K562 (cell line): ENCODE results near the gene TTLL11. TPM values are rescaled to one million over a fixed set of nuclear protein-coding genes. Genes with fewer than 3 reads are reported as not detected.

Source experiments
- BHLHE40 ChIP-seq: IDR thresholded peaks from 2 replicates; pipeline ENCODE4 v1.6.1; 2011; ENCODE audit warnings: low read length, improper control_type of control experiment
- CHD1 ChIP-seq: fragments of 200-600 bp; sonication (generic); IDR thresholded peaks from one replicate; pipeline ENCODE4 v1.6.1; 2012; ENCODE audit warnings: mild to moderate bottlenecking, moderate library complexity, low read length, inconsistent platforms
- ERF ChIP-seq: fragments of 450-650 bp; formaldehyde crosslinking; IDR thresholded peaks from 2 replicates; pipeline ENCODE4 v1.4.0; 2020; ENCODE audit warnings: mild to moderate bottlenecking, mixed read lengths
- ESRRB ChIP-seq: fragments of 250-450 bp; sonication (Bioruptor Pico); IDR thresholded peaks from 2 replicates; pipeline ENCODE4 v1.5.0; 2020; ENCODE audit warnings: mild to moderate bottlenecking, moderate library complexity, borderline replicate concordance
- FOXJ2 ChIP-seq: fragments of 200-800 bp; sonication (Bioruptor generic); IDR thresholded peaks from 2 replicates; pipeline ENCODE4 v1.6.1; 2016; ENCODE audit warnings: missing genetic modification characterization, missing compliant biosample characterization
- GABPB1 ChIP-seq: sonication (generic); formaldehyde crosslinking; IDR thresholded peaks from 2 replicates; pipeline ENCODE4 v1.8.0; 2022; ENCODE audit warnings: mild to moderate bottlenecking, missing genetic modification reagents
- JUND ChIP-seq, 2 experiments: IDR thresholded peaks; 2 replicates in 1 of 2; 3 replicates in 1 of 2; pipeline ENCODE4 v1.6.1; 2011; ENCODE audit warnings: borderline replicate concordance in 2 of 2, low read depth in 2 of 2, low read length in 2 of 2, improper control_type of control experiment in 1 of 2, missing biosample characterization in 1 of 2, missing genetic modification characterization in 1 of 2, missing genetic modification reagents in 1 of 2
- LARP7 ChIP-seq: fragments of 450-650 bp; IDR thresholded peaks from 2 replicates; pipeline ENCODE4 v1.6.1; 2016
- NCOA1 ChIP-seq: fragments of 450-650 bp; IDR thresholded peaks from 2 replicates; pipeline ENCODE4 v1.6.1; 2016; ENCODE audit warnings: low read depth
- RBM39 ChIP-seq: fragments of 200-400 bp; formaldehyde crosslinking; optimal IDR thresholded peaks from 2 replicates; pipeline ENCODE3; 2018; ENCODE audit warnings: low read depth, low read length
- RFX5 ChIP-seq: IDR thresholded peaks from 2 replicates; pipeline ENCODE4 v1.6.1; 2011; ENCODE audit warnings: low read depth, mild to moderate bottlenecking, improper control_type of control experiment, low read length
- polyA plus RNA-seq, 8 experiments: library from polyadenylated mRNA; depleted of rRNA in 4 of 8; stranded (reverse) in 5 of 8; unstranded in 3 of 8; fragments of >200 nt; fragmentation: Nextera tagmentation in 2 of 8; fragmentation: Illumina TruSeq in 1 of 8; extraction: Ambion mirVana in 2 of 8; extraction: Trizol in 1 of 8; gene quantifications; 2 replicates each; pipeline versions ENCODE4 v1.2.1 to v1.2.3, GENCODE V29; 2011 to 2014; ENCODE audit warnings: inconsistent platforms in 1 of 8, missing spikeins in 1 of 8
- total RNA-seq, 7 experiments: library from RNA; depleted of rRNA in 6 of 7; stranded (reverse); fragments of >200 nt in 6 of 7; fragmentation: Illumina TruSeq in 2 of 7; extraction: Trizol in 2 of 7; gene quantifications; 2 replicates each; pipeline versions ENCODE4 v1.2.1 to v1.2.3, GENCODE V29; 2011 to 2021; ENCODE audit warnings: low replicate concordance in 1 of 7
- TF ChIP-seq, protein P1 (sequence below): fragments of 200-800 bp; sonication (Bioruptor generic); IDR thresholded peaks from 2 replicates; pipeline ENCODE4 v1.6.1; 2017; ENCODE audit warnings: missing genetic modification characterization, missing compliant biosample characterization
- TF ChIP-seq, protein P2 (sequence below): sonication (generic); formaldehyde crosslinking; IDR thresholded peaks from 2 replicates; pipeline ENCODE4 v1.4.0; 2020; ENCODE audit warnings: mild to moderate bottlenecking, missing genetic modification reagents
- TF ChIP-seq, protein P3 (sequence below): sonication (generic); formaldehyde crosslinking; IDR thresholded peaks from 2 replicates; pipeline ENCODE4 v1.8.0; 2023; ENCODE audit warnings: mild to moderate bottlenecking, missing genetic modification reagents
- TF ChIP-seq, protein P4 (sequence below): IDR thresholded peaks from 2 replicates; pipeline ENCODE4 v1.6.1; 2012; ENCODE audit warnings: low read depth, low read length, improper control_type of control experiment, borderline replicate concordance
- TF ChIP-seq, protein P5 (sequence below): fragments of 150-350 bp; IDR thresholded peaks from 2 replicates; pipeline ENCODE4 v1.6.1; 2014; ENCODE audit warnings: low read depth, mild to moderate bottlenecking, low read length, borderline replicate concordance

Gene TTLL11
- total and polyA plus RNA-seq, 9 of the 15 experiments (the other 6 are each of a cell fraction or from before 2014, with no cell fraction given): 0.83 to 4.4 (median 2.7) TPM

DNA sequence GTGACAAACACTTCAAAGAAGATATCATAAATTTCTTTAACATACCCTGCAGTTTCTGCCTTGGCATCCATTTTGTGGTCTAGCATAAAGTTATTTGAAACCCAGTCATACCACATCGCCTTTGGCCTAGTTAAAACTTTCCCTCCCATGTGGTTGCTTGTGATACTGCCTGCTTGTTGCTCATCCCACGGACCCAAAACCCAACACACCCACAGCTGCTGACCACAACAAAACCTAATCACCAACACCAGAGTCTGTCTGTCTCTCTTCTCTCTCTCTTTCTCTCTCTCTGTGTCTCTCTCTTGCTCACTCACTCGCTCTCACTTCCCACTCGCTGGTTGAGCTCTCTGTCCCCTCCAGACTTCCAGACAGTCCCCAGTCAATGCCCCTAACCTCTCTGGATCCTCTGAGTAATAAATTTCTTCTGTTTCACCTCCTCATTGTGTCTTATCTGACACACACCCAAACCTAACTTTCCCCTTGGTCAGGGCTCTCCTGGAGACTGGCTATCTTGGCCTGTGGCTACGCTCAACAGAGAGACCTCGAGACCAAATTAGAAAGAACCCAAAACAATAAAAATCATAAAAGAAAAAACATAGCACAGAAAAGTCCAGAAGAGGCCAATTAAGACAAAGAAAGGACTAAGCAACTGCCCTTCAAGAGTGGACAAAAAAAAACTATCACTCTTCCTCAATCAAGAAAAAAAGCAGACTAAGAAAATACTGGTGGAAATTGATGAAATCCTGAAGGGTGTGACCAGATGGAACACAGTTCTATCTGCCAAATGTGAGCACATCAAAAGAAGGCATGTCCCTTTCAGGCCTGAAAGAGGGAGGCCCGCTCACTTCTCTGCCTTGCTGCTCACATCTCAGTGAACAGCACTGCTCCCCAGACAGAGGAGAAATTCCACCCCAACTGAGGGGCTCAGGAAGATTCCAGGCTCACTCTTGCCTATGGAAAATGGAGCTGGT, 41.5 kb downstream of the TTLL11 start (continued):
- TF ChIP-seq, protein P1, sequence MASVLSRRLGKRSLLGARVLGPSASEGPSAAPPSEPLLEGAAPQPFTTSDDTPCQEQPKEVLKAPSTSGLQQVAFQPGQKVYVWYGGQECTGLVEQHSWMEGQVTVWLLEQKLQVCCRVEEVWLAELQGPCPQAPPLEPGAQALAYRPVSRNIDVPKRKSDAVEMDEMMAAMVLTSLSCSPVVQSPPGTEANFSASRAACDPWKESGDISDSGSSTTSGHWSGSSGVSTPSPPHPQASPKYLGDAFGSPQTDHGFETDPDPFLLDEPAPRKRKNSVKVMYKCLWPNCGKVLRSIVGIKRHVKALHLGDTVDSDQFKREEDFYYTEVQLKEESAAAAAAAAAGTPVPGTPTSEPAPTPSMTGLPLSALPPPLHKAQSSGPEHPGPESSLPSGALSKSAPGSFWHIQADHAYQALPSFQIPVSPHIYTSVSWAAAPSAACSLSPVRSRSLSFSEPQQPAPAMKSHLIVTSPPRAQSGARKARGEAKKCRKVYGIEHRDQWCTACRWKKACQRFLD (CRISPR knock-in tag): no peak
- TF ChIP-seq ESRRB (CRISPR knock-in tag): no peak
- TF ChIP-seq, protein P2, sequence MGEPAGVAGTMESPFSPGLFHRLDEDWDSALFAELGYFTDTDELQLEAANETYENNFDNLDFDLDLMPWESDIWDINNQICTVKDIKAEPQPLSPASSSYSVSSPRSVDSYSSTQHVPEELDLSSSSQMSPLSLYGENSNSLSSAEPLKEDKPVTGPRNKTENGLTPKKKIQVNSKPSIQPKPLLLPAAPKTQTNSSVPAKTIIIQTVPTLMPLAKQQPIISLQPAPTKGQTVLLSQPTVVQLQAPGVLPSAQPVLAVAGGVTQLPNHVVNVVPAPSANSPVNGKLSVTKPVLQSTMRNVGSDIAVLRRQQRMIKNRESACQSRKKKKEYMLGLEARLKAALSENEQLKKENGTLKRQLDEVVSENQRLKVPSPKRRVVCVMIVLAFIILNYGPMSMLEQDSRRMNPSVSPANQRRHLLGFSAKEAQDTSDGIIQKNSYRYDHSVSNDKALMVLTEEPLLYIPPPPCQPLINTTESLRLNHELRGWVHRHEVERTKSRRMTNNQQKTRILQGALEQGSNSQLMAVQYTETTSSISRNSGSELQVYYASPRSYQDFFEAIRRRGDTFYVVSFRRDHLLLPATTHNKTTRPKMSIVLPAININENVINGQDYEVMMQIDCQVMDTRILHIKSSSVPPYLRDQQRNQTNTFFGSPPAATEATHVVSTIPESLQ: no peak
- no peak for TF ChIP-seq RBM39
- TF ChIP-seq, protein P3, sequence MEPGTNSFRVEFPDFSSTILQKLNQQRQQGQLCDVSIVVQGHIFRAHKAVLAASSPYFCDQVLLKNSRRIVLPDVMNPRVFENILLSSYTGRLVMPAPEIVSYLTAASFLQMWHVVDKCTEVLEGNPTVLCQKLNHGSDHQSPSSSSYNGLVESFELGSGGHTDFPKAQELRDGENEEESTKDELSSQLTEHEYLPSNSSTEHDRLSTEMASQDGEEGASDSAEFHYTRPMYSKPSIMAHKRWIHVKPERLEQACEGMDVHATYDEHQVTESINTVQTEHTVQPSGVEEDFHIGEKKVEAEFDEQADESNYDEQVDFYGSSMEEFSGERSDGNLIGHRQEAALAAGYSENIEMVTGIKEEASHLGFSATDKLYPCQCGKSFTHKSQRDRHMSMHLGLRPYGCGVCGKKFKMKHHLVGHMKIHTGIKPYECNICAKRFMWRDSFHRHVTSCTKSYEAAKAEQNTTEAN (CRISPR knock-in tag): no peak
- TF ChIP-seq, protein P4, sequence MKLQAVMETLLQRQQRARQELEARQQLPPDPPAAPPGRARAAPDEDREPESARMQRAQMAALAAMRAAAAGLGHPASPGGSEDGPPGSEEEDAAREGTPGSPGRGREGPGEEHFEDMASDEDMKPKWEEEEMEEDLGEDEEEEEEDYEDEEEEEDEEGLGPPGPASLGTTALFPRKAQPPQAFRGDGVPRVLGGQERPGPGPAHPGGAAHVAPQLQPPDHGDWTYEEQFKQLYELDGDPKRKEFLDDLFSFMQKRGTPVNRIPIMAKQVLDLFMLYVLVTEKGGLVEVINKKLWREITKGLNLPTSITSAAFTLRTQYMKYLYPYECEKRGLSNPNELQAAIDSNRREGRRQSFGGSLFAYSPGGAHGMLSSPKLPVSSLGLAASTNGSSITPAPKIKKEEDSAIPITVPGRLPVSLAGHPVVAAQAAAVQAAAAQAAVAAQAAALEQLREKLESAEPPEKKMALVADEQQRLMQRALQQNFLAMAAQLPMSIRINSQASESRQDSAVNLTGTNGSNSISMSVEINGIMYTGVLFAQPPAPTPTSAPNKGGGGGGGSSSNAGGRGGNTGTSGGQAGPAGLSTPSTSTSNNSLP: no peak
- TF ChIP-seq, protein P5, sequence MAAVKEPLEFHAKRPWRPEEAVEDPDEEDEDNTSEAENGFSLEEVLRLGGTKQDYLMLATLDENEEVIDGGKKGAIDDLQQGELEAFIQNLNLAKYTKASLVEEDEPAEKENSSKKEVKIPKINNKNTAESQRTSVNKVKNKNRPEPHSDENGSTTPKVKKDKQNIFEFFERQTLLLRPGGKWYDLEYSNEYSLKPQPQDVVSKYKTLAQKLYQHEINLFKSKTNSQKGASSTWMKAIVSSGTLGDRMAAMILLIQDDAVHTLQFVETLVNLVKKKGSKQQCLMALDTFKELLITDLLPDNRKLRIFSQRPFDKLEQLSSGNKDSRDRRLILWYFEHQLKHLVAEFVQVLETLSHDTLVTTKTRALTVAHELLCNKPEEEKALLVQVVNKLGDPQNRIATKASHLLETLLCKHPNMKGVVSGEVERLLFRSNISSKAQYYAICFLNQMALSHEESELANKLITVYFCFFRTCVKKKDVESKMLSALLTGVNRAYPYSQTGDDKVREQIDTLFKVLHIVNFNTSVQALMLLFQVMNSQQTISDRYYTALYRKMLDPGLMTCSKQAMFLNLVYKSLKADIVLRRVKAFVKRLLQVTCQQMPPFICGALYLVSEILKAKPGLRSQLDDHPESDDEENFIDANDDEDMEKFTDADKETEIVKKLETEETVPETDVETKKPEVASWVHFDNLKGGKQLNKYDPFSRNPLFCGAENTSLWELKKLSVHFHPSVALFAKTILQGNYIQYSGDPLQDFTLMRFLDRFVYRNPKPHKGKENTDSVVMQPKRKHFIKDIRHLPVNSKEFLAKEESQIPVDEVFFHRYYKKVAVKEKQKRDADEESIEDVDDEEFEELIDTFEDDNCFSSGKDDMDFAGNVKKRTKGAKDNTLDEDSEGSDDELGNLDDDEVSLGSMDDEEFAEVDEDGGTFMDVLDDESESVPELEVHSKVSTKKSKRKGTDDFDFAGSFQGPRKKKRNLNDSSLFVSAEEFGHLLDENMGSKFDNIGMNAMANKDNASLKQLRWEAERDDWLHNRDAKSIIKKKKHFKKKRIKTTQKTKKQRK: no peak
- no peak for TF ChIP-seq RFX5
- TF ChIP-seq BHLHE40: no peak
- peak; percentile 9; the same call in 1 of the 2 replicates for TF ChIP-seq JUND (IDR thresholded peaks at IDR 0.05; ENCODE audit: borderline replicate concordance, low read depth, low read length)
- no peak; the same call in 2 of the 3 replicates for TF ChIP-seq JUND (tag; IDR thresholded peaks at IDR 0.05; ENCODE audit: borderline replicate concordance, low read depth, low read length)
- TF ChIP-seq GABPB1 (CRISPR knock-in tag): no peak
- TF ChIP-seq CHD1: no peak
- peak; percentile 44; the same call in 1 of the 2 replicates for TF ChIP-seq NCOA1
- TF ChIP-seq FOXJ2 (tag): no peak
- TF ChIP-seq LARP7: no peak
- no peak; the same call in 1 of the 2 replicates for TF ChIP-seq ERF
